Ammon's horn (tissue), 1 donor: ENCODE data around the gene ZNF385B.
A peak's percentile ranks its signal among the peaks of the same experiment; 100 is the strongest.
"Not testable (repeated sequence)": the region's sequence is repeated elsewhere in the genome, so short reads cannot be mapped to it uniquely, and the experiment has no call there.

Experiments
- DNase-seq: peaks from one replicate; pipeline ENCODE4 v3.0.0-alpha.2; 2016; ENCODE audit warnings: low spot score

The ZNF385B gene

DNA sequence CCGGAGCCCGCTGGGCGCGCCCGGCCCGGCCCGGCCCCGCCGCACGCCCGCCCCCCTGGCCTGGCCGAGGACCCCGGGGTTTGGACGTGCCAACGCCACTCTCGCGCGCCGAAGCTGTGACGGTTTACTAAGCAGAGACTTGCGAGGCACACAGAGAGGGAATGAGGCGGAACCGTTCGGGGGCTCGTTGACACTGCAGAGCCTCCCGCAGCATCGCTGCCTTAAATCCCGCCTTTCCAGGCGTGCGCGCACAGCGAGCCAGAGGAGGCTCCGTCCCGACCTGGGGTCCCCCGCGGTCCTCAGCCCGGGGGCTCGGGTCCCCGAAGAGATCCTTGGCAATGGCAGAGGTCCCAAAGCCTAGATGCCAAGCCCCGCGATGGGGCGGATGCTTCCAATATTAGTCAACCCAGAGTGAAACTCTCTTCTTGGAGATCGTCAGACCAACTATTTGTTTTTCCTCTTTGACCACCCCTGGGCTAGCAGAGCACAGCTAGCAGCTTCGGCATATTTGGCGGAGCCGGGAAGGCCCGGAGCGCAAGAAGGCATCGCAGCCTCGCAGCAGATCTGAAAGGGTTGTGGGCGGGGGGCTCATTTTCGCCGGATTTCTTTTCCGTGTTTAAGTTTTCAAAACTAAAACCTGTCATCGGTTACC, at the start of gene ZNF385B:
ZNF385B (minus strand) TSS at position 197 of the 652 bp plus-strand sequence.
- DNase-seq, result peak; percentile 22

DNA sequence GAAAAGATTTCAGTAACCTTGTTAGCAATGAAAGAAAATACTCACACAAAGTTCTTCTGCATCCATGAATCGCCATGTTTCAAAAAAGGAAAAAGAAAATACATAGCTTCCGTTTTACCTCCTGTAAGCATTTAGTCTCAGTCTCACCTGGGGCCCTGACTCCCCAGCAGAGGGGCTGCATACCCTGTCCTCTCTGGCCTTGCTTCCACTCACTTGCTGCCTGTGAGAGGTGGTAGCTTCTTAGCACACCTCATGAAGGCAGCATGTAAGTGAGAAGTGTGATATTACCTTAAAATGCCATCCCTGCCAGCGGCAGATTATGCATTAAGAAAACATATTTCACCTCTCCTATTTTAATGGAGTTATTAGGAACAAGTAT, 49.3 kb upstream of the ZNF385B start:
- no peak for DNase-seq

DNA sequence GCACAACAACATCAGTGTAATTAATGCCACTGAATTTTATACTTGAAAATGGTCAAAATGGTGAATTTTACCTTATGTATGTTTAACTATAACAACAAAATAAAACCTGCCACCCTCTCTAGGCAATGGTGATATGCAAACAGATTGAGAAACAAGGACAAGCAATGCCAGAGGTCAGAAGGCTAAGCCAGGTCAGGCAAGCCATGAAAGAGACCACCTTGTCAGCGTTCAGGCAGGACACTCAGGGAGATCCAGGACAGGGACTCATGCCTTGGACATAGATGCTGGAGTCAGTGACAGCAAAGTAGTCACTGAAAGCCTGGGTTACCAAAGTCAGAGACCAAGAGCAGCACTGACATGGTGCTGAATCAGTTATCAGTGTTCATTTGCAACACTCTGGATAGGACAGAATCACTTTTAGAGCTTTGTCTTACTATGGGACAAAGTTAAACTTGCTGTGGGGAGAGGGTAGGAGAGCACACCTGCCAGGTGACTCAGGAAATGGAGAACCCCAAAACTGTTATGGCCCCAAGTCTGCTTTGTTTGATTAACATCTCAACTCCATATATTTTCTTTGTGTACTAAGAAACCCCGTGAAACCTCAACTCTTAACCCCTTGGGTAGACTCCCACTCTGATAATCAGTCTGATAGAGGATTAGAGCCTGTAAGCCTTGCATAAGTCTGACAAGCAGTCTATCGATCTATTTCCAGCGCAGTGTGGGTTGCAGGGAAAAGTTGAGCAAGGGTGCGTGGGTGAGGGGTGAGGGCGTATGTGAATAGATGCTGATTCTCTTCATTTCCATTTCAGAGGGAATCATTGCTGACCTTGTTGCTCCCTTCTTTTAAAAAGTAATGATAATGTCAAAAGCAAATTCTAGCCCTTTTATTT, 48.7 kb upstream of the ZNF385B start:
- peak; percentile 60 for DNase-seq

DNA sequence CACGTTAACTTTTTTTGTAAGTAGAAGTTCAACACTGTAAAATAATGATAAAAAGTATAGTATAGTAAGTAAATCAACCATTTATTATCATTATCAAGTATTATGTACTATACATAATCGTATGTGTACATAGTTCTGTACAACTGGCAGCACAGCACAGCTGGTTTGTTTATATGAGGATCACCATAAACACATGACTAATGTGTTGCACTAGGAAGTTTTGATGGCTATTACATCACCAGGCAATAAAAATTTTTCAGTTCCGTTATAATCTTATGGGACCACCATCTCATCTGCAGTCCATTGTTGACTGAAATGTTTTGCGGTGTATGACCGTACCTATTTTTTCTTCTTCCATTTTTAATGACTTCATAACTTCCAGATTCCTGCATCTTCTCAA, 39.2 kb upstream of the ZNF385B start:
- no peak for DNase-seq

DNA sequence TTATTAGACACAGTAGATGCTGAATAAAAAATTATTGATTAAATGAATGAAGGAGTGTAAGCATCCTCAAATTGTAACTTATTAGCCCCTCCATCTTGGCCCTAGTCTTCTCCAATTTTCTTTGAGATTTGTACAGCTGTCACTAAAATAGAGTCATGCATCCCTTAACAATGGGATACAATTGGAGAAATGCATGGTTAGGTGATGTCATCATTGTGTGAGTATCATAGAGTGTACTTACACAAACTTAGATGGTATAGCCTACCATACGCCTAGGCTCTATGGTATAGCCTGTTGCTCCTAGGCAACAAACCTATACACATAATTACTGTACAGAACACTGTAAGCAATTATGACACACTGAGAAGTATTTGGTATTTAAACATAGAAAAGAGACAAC, 38.3 kb upstream of the ZNF385B start:
- DNase-seq, result no peak

DNA sequence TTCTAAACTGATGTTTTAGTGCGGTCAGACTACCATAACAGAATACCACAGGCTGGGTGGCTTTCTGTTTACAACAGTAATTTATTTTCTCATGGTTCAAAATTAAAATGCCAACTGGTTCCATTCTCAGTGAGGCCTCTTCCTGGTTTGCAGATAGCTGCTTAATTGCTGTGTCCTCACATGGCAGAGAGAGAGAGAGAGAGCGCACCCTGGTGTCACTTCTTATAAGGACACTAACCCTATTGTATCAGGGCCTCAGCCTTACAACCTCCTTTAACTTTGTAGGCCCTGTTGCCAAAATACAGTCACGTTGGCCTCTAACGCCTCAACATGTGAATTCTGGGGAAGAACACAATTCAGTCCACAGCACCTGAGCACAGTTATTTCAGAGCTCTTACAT, 37.5 kb upstream of the ZNF385B start:
- DNase-seq, result no peak

DNA sequence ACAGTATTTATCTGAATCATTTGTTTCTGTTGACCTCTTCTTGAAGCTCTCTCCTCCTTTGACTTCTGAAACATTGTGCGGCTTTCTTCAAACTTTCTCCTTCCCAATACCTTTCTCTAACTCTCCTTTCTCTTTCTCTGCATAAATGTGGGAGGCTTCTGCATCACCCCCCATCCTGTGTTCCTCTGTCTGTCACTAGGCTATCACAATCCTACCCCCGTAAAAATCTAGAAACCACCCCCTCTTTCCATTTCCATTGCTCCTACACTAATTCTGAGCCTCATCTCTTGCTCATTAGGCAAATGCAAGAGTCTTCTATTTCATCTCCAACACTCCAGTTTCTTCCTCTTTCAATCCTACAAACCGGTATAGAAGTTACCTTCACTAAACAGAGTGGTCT, 32.2 kb upstream of the ZNF385B start:
- no peak for DNase-seq

DNA sequence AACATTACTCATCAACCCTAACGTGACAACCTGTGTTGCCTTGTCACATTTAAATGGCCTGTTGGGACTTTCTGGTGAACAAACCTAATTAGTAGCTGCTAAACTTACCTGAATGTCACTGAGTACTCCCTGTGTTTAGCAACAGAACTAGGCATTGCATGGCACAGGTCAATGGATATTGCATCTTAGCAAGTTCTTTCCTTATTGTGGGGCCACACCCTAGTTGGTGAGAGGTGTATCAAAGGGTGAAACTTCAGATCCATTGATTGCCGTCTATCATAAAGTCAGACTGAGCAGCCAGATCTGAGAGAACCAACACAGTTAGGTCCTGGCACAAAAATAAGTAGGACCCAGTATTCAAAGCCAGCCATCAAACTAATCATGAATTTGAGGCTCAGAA, 29.8 kb upstream of the ZNF385B start:
- DNase-seq, result no peak

DNA sequence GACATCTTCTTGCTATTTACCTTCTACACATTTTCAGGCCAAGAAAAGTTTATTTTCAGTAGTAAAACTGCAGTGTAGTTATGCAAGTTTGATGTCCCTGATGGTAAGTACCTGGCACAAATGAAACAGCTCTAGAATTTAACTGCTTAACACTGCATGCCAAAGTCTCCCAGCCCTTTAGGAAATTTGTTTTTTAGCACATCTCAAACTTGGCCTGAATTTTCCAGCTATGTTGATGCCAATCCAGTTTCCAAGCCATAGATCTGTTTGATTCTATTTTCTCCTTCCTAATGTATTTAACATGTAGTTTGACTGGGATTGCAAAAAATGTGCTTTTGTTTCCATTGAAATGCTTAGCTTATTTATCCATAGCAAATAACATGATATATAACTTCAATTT, 29.3 kb upstream of the ZNF385B start:
- DNase-seq, result no peak

DNA sequence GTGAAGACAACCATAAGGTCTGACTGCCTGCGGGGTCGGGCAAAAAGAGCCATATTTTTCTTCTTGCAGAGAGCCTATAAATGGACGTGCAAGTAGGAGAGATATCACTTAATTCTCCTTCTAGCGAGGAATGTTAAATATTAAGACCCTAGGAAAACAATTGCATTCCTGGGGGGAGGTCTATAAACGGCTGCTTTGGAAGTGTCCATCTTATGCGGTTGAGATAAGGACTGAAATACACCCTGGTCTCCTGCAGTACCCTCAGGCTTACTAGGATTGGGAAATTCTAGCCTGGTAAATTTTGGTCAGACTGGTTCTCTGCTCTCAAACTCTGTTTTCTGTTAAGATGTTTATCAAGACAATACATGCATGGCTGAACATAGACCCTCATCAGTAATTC, 27.2 kb upstream of the ZNF385B start:
- not testable (repeated sequence) for DNase-seq

DNA sequence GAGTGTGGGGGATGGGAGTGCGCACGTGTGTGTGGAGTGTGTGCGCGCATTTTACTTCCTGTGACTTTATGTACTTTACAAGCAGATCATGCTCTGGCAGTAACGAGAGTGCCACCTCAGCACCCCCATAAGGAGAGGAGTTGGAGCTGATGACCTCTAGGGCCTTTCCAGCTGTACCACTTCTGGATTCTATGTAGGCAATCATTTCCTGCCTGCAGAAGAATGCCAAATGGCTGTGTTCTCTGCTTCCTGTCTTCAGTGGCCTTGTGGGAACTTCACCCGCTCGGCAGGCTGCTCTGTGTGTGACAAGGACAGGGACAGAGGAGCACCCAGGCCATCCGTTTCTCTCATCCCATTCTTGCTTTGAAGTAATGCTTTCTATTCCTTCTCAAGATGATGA, 22.8 kb upstream of the ZNF385B start:
- DNase-seq, result no peak

DNA sequence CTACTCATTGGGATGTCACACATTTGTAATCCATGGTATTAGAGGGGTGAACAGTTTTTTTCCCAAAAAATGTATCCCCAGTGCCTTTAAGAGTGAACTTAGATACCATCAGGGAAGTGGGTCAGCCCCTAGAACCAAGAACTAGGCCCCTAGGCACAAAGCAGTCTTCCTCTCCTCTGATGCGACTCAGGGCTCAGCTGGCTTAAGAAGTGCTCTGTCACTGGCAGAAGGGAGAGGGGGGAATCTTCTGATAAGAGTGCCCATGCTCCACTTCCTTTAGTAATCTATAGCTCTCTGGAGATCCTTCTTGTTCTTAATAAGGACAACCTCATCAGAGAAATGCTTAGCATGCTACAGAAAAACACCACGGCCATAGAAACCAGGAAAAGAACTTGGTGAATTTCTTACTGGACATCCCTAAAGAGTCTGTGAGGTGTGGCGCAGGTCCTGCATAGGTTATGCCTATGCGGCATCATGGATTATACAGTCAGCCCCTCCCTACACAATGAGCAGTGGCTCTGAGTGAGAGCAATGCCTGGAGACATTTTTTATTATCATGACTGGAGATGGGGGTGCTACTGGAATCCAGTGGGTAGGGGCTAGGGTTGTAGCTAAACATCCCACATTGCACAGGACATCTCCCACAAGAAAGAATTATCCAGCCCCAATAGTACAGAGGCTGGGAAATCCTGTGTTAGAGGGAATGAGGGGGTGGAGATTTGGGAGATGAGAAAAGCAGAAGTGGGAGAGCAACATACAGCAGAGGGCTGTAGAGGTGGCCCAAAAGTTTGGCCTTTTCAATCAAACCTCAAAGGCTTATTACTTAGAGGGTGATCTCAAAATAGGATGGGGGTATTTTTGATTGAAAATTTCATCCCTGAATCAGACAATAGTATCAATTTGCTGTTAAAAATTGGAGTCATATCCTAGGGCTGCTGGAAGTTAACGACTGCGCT, 21.7 kb upstream of the ZNF385B start:
- DNase-seq, result no peak

DNA sequence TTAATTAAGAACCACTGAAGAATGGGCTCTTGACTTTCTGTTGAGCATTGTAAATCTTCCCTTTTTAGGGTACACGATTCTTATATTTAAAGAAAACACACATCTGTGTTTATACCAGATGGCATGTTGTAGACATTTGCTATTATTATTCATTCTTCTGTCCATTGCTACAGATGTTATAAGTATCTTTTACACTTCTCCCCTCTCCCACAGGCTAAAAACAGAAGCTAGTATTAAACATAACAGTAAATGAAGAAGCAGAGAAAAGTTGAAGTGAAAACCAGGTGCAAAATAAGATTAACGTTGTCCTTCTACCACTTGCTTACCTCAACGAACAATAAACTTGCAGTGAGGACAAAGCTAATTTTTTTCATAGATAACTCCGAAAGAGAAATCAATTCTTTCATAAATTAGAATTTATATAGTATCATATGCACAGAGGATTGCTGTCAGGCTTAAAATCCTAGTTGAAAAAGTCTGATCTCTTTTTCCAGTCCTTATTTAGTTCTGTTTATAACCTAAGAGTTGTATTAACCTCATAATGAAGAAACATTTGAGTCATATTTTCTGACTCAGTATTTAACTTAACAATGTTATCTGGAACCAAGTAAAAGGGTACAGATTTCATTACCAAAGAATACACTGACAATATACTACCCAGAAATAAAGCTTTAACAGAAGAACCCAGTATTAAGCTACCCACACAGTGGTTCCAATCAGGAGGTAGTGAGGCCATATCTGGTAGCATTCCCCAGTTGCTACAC, 16.4 kb upstream of the ZNF385B start:
- no peak for DNase-seq

DNA sequence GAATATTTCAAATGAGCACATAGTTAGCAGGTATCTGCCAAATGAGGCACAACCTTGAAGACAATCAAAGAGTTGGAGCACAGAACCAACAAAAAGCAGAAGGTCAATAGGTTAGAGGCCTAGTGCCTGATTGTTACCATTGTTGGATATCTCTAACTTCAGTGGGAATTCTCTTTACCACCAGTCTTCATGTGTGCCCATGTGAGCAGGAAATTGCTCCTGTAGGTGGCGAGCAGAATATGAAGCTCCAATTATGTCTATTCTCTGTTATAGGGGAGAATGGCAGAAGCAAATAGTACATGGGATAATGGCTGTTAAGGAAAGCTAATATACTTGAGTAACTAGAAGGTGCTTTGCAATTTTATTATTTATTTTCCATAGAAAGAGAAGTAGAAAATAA, 14.9 kb upstream of the ZNF385B start:
- no peak for DNase-seq

DNA sequence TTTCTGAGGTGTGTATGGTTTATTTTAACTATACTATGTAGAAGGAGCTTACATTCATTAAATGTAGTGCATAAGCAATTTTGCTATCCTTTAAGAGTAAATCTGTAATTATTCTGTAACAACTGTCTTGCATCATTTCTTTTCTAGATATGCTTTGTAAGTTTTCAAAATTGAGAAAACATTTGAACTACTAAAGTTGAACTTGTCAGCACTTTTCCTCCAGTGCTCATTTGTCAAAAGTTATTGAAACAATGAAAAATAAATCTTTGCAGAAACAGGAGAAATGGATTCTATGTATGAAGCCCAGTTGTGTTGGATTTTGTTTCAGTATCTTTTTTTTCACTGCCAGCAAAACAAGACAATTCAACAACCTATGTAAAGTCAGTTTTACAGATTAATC, 14.5 kb upstream of the ZNF385B start:
- no peak for DNase-seq

DNA sequence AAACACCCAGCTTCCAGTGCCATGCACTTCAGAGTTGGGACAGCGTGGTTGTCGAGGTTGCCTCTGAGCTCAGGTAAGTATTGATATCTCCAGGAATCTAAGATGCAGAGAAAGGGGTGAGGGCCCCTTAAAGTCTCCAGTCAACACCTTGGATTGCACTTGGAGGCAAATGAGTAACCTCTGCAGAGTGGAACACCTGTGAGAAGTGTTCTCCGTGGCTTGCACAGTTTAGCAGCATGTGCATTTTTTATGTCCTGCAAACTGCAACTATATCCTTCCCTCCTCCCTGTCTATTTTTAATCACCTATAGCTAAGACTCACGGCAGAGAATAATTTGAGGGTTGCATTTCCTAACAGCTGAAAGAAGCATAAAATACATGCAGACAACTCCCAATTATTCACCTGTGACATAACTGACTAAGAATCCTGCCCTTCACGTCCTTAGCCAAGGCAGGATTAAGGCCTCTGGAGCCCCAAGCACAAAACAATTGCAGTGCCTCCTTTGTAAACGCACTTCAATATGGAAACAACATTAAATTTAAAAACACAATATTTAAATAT, 1.6 kb upstream of the ZNF385B start:
- no peak for DNase-seq

DNA sequence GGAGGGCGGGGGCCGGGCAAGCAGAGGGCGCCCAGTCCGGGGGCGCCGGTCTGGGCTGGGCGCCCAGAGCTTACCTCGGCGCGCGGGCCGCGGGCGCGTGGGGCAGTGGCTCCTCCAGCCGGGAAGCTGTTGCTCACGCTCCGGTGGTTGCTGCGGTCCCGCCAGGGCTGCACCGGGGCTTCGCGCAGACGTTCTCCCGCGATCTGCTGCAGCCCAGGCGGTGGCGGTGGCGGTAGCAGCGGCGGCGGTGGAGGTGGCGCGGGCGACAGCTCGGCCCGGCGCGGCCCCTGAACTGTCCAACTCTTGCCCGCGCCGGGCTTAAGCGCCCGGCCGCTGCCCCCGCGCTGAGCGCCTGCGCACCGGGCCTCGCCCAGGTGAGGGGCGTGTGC, 391 bp downstream of the ZNF385B start:
- DNase-seq, result no peak

DNA sequence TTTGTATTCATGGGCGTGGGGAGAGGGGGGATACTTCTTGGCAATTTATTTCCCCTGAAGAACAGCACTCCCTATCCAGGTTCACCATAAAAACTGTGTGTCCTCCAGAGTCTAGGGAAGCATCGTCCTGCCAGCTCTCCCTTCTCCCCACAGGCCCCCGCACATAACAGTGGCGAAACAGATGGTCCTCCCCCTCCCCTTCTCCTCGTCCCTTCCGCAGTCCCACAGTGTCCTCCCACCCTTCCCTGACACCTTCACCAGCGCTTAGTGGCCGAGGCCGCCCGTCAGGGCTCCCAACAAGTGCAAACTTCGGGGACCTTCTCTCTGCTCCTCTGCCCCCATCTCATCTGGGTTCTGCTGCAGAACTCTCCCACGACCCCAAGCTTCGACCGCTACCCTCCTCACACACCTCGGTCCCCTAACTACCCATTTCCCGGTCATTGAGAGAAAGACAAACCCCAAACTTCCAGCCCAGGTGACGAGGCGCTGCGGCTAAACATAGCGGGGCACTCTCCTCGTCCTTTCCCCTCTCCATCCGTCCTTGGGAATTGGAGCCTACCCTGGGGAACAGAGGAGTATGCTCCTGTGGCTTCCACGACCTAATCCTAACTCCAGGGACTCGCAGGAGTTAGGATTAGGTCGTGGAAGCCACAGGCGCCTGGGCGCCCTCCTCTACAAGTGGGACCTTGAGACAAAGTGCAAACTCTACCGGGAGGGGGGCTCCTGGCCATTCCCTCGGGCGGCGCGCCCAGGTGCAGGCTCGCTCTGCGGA, 971 bp downstream of the ZNF385B start:
- DNase-seq, result no peak

DNA sequence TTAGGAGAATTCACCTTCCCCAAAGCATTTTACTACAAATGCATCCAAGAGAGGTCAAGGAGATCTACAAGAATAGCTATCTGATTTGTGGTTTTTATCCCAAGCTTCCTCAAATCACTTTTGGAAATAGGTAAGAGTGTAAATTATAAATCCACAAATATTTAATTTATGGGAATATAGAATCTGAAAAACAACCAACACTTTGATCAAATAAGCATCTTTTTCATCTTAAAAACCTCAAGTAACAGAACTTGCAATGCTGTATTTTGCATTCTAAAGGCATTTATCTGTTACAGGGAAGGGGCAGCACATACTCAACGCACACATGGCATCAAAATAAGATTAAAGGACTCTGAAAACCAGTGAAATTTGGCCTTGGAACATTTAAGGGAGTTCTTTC, 1.9 kb downstream of the ZNF385B start:
- DNase-seq, result no peak

DNA sequence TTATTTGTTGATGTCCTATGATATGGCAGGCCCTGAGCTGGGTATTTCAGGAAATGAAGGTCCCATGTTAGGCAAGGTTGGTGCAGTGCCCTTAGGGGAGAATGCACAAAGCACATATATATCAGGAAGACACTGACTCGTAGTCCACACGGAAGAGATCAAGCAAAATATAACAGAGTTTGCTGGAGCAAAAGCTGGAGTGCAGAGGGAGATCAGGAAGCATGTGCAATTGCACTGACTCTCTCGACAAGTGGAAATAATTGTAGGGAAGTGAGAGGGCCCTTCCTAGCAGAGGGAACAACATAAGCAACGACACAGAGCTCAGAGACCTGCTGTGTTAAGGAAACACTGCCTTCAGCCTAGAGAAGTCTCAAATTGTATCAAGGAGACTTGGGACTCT, 4.2 kb downstream of the ZNF385B start:
- no peak for DNase-seq

DNA sequence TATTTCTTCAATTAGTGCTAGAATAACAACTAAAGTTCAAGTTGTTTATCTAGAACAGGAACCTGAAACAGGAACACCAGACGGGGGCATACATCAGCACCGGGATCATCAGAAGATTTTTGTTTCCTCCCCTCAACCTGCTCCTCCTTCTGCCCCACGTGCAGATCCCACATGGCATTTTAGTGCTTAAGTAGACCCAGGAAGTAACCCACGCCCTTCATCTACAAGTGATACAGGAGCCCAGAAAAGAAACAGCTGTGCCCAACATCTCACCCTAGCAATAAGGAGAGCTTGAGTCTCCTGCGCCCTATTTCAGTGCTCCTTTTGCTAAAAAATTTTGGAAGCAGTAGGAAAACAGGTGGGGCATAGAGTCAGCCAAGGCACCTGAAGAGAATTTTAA, 5.2 kb downstream of the ZNF385B start:
- no peak for DNase-seq
